HL-60 (cell line): ENCODE measurements around the gene VRK2.
"Not testable (repeated sequence)": the region's sequence is repeated elsewhere in the genome, so short reads cannot be mapped to it uniquely, and the experiment has no call there.

Experiments used
- DNase-seq, 2 experiments: peaks; one replicate each; pipeline ENCODE4 v3.0.0-alpha.2; 2010 to 2020; ENCODE audit warnings: low read depth in 1 of 2, low spot score in 1 of 2
- H3K27ac ChIP-seq: fragments of 250-450 bp; sonication (Bioruptor Pico); replicated peaks from 2 replicates; pipeline ENCODE4 v1.5.1; 2020; ENCODE audit warnings: mild to moderate bottlenecking, moderate library complexity
- H3K27me3 ChIP-seq: fragments of 250-450 bp; sonication (Bioruptor Pico); 2 replicates; pipeline ENCODE4 v1.5.1; 2021; ENCODE audit warnings: mild to moderate bottlenecking, moderate library complexity; ENCODE audit not compliant: insufficient read depth, poor library complexity, severe bottlenecking
- H3K4me3 ChIP-seq: replicated peaks from 2 replicates; pipeline ENCODE4 v1.5.1; 2011; ENCODE audit warnings: mild to moderate bottlenecking, control low read depth, low read length; ENCODE audit not compliant: insufficient read depth
- CTCF ChIP-seq: IDR thresholded peaks from one replicate; pipeline ENCODE4 v1.5.1; 2011; ENCODE audit warnings: low read length, control low read depth, inconsistent platforms; ENCODE audit not compliant: insufficient read depth
- GABPA ChIP-seq: IDR thresholded peaks from 2 replicates; pipeline ENCODE4 v1.6.1; 2012; ENCODE audit warnings: low read depth
- POLR2AphosphoS5 ChIP-seq: IDR thresholded peaks from 2 replicates; pipeline ENCODE4 v1.6.1; 2012; ENCODE audit warnings: low read depth
- REST ChIP-seq: IDR thresholded peaks from 2 replicates; pipeline ENCODE4 v1.6.1; 2012; ENCODE audit warnings: low read depth; ENCODE audit not compliant: insufficient replicate concordance
- SPI1 ChIP-seq: IDR thresholded peaks from 2 replicates; pipeline ENCODE4 v1.6.1; 2012; ENCODE audit warnings: low read depth, mild to moderate bottlenecking, borderline replicate concordance

The VRK2 gene

GRCh38 chr2:58157754-58158153 is 111.1 kb downstream of the VRK2 start:
- no peak for DNase-seq
- no peak for TF ChIP-seq REST
- TF ChIP-seq POLR2AphosphoS5 = no peak
- no peak for TF ChIP-seq CTCF
- no peak for TF ChIP-seq GABPA
- no peak for TF ChIP-seq SPI1
- H3K27me3 ChIP-seq = no peaks in the 10 kb centered on the region
- H3K4me3 ChIP-seq = no peak overlapping the region
- H3K27ac ChIP-seq = no peak overlapping the region

GRCh38 chr2:58158481-58158880 is 111.9 kb downstream of the VRK2 start:
- Histone ChIP-seq H3K27me3 (no peaks in the 10 kb centered on the region), H3K27ac (no peak overlapping the region), H3K4me3 (no peak overlapping the region)
- TF ChIP-seq POLR2AphosphoS5 = no peak
- TF ChIP-seq CTCF = no peak
- TF ChIP-seq REST = no peak
- no peak for TF ChIP-seq SPI1
- TF ChIP-seq GABPA = no peak
- DNase-seq = no peak

GRCh38 chr2:58163913-58164312 is 117.3 kb downstream of the VRK2 start:
- H3K27me3 ChIP-seq = no peaks in the 10 kb centered on the region
- no peak for DNase-seq
- no peak overlapping the region for H3K27ac ChIP-seq
- no peak for TF ChIP-seq REST
- no peak for TF ChIP-seq GABPA
- TF ChIP-seq SPI1 = no peak
- TF ChIP-seq POLR2AphosphoS5 = no peak
- no peak for TF ChIP-seq CTCF
- H3K4me3 ChIP-seq = no peak overlapping the region

GRCh38 chr2:58168130-58168529 is 121.5 kb downstream of the VRK2 start:
- DNase-seq, H3K27me3 ChIP-seq, H3K4me3 ChIP-seq, H3K27ac ChIP-seq: not testable (repeated sequence)

GRCh38 chr2:58169845-58170244 is 123.2 kb downstream of the VRK2 start:
- not testable (repeated sequence) for H3K27ac ChIP-seq, H3K4me3 ChIP-seq, DNase-seq, H3K27me3 ChIP-seq

- DNase-seq, H3K27me3 ChIP-seq, H3K4me3 ChIP-seq, H3K27ac ChIP-seq: not testable (repeated sequence)
Observed at GRCh38 chr2:58170334-58170933, 123.8 kb downstream of the VRK2 start.
